Endothelial cell of umbilical vein (primary cell): Measurements from ENCODE around the gene KRT15. TPM values are rescaled to one million over a fixed set of nuclear protein-coding genes. Genes with fewer than 3 reads are reported as not detected.

Experiments
- BruUV-seq: library from RNA; stranded (reverse); fragments of 400-500 nt; replicated peaks from 2 replicates; lab custom pipeline; 2021; lab: Mats Ljungman, UMichigan
- CTCF ChIA-PET: fragments of 300-600, 350-600 bp; sonication (Branson Sonifier 250); formaldehyde crosslinking; loops from one replicate; lab custom pipeline; 2021; ENCODE audit warnings: antibody characterized with exemption, inconsistent platforms; lab: Charles Lee
- POLR2A ChIA-PET: fragments of 300-600, 350-600 bp; sonication (Branson Sonifier 250); formaldehyde crosslinking; loops from one replicate; lab custom pipeline; 2021; ENCODE audit warnings: antibody characterized with exemption, inconsistent platforms; lab: Charles Lee
- DNase-seq: peaks from one replicate; pipeline ENCODE4 v3.0.0-alpha.2; 2011; ENCODE audit warnings: low read depth, low spot score
- FAIRE-seq: peaks from 2 replicates; lab custom pipeline; 2011; peaks lifted over from hg19 to GRCh38; lab: Jason Lieb, UNC
- H2AFZ ChIP-seq: 2 replicates; pipeline ENCODE4 v1.6.0; 2012; ENCODE audit warnings: low read depth, low read length, control low read depth, inconsistent platforms
- H3K27ac ChIP-seq: 2 replicates; pipeline ENCODE4 v1.5.1; 2011; ENCODE audit warnings: low read depth, mild to moderate bottlenecking, control low read depth, low read length, moderate library complexity; ENCODE audit not compliant: insufficient read depth
- H3K27me3 ChIP-seq, 2 experiments: 2 replicates each; pipeline versions ENCODE4 v1.6.0 to v1.6.1; 2011; ENCODE audit warnings: low read length in 2 of 2, mixed read lengths in 1 of 2; ENCODE audit not compliant: control insufficient read depth in 2 of 2, insufficient read depth in 2 of 2
- H3K36me3 ChIP-seq, 2 experiments: 2 replicates in 1 of 2; 3 replicates in 1 of 2; pipeline ENCODE4 v1.5.1; 2011; ENCODE audit warnings: low read length in 2 of 2, mild to moderate bottlenecking in 1 of 2, moderate library complexity in 1 of 2; ENCODE audit not compliant: control insufficient read depth in 2 of 2, insufficient read depth in 2 of 2; ENCODE audit errors: extremely low read depth in 1 of 2
- H3K4me1 ChIP-seq: 3 replicates; pipeline ENCODE4 v1.5.1; 2011; ENCODE audit warnings: mild to moderate bottlenecking, low read length; ENCODE audit not compliant: control insufficient read depth, insufficient read depth; ENCODE audit errors: extremely low read depth
- H3K4me2 ChIP-seq: 2 replicates; pipeline ENCODE4 v1.6.1; 2011; ENCODE audit warnings: low read length, control low read depth, mixed read lengths; ENCODE audit not compliant: insufficient read depth
- H3K4me3 ChIP-seq, 3 experiments: fragments of 200-600 bp in 1 of 3; sonication (generic), shearing (Covaris generic) in 1 of 3; replicated peaks in 1 of 3; 2 replicates each; pipeline ENCODE4 v1.5.1; 2011 to 2016; ENCODE audit warnings: control low read depth in 3 of 3, low read length in 3 of 3, mild to moderate bottlenecking in 2 of 3, inconsistent platforms in 1 of 3, low read depth in 1 of 3, moderate library complexity in 1 of 3; ENCODE audit not compliant: insufficient read depth in 1 of 3
- H3K79me2 ChIP-seq: 2 replicates; pipeline ENCODE4 v1.6.0; 2012; ENCODE audit warnings: low read length, inconsistent platforms; ENCODE audit not compliant: control insufficient read depth, insufficient read depth
- H3K9ac ChIP-seq: replicated peaks from 2 replicates; pipeline ENCODE3; 2011; ENCODE audit warnings: low read length, control low read depth; ENCODE audit not compliant: insufficient read depth; ENCODE audit errors: extremely low read depth
- H3K9me1 ChIP-seq: replicated peaks from 3 replicates; pipeline ENCODE4 v1.6.0; 2011; ENCODE audit warnings: mild to moderate bottlenecking, low read length; ENCODE audit not compliant: control insufficient read depth, insufficient read depth; ENCODE audit errors: extremely low read depth
- H3K9me3 ChIP-seq: replicated peaks from 2 replicates; pipeline ENCODE4 v1.5.1; 2012; ENCODE audit warnings: low read length, inconsistent platforms; ENCODE audit not compliant: control insufficient read depth, insufficient read depth
- H4K20me1 ChIP-seq: replicated peaks from 2 replicates; pipeline ENCODE3; 2011; ENCODE audit warnings: mild to moderate bottlenecking, low read length; ENCODE audit not compliant: control insufficient read depth, insufficient read depth; ENCODE audit errors: extremely low read depth
- EZH2 ChIP-seq: IDR thresholded peaks from 2 replicates; pipeline ENCODE4 v1.6.1; 2012; ENCODE audit warnings: borderline replicate concordance, low read depth, mild to moderate bottlenecking, moderate library complexity, low read length, inconsistent platforms; ENCODE audit not compliant: severe bottlenecking
- FOS ChIP-seq: IDR thresholded peaks from 2 replicates; pipeline ENCODE4 v1.6.1; 2011; ENCODE audit warnings: mild to moderate bottlenecking, low read length, moderate library complexity, borderline replicate concordance; ENCODE audit not compliant: insufficient read depth
- GATA2 ChIP-seq: IDR thresholded peaks from 2 replicates; pipeline ENCODE4 v1.7.0; 2011; ENCODE audit warnings: low read depth, mild to moderate bottlenecking, moderate library complexity, mixed read lengths, low read length; ENCODE audit not compliant: insufficient read length, insufficient read depth
- JUN ChIP-seq: IDR thresholded peaks from 2 replicates; pipeline ENCODE4 v1.6.1; 2011; ENCODE audit warnings: borderline replicate concordance, low read depth; ENCODE audit not compliant: insufficient read length, insufficient read depth
- MYC ChIP-seq: IDR thresholded peaks from one replicate; pipeline ENCODE4 v1.6.1; 2011; ENCODE audit warnings: mild to moderate bottlenecking, low read depth, low read length
- POLR2A ChIP-seq: IDR thresholded peaks from 2 replicates; pipeline ENCODE4 v1.6.1; 2012; ENCODE audit warnings: low read depth, mild to moderate bottlenecking, control low read depth, low read length
- POLR2AphosphoS5 ChIP-seq: IDR thresholded peaks from 2 replicates; pipeline ENCODE4 v1.6.1; 2012; ENCODE audit warnings: low read depth, mild to moderate bottlenecking, control low read depth, low read length, moderate library complexity; ENCODE audit not compliant: insufficient read depth
- dilution Hi-C: fragments of 300-500 bp; cut with MboI; formaldehyde crosslinking; loops from one replicate; pipeline ENCODE4 v1.15.0; 2019; ENCODE audit warnings: low sequenced_read_pairs; ENCODE audit not compliant: extremely low pct_ligation_motif_present
- intact Hi-C: fragments of 100-400 bp; cut with micrococcal nuclease; formaldehyde crosslinking; loops from one replicate; pipeline ENCODE4 v1.10.0; 2022
- polyA plus RNA-seq, 4 experiments: library from polyadenylated mRNA; depleted of rRNA in 3 of 4; stranded (reverse) in 3 of 4; unstranded in 1 of 4; fragments of >200 nt; gene quantifications; 2 replicates each; pipeline versions ENCODE4 v1.2.1 to v1.2.3, GENCODE V29; 2011 to 2012; ENCODE audit warnings: missing spikeins in 1 of 4
- total RNA-seq: library from RNA; stranded (reverse); gene quantifications from 2 replicates; pipeline ENCODE4 v1.2.3, GENCODE V29; 2021
- TF ChIP-seq, protein P1 (sequence below): IDR thresholded peaks from 2 replicates; pipeline ENCODE4 v1.6.1; 2011; ENCODE audit not compliant: insufficient read depth, insufficient read length
- TF ChIP-seq, protein P2 (sequence below), 2 donors: IDR thresholded peaks; 1 replicate in 1 of 2; 2 replicates in 1 of 2; pipeline ENCODE4 v1.5.1; 2011; ENCODE audit warnings: low read length in 2 of 2, mild to moderate bottlenecking in 2 of 2, moderate library complexity in 2 of 2, control low read depth in 1 of 2, inconsistent platforms in 1 of 2, low read depth in 1 of 2; ENCODE audit not compliant: insufficient read depth in 1 of 2; ENCODE audit errors: extremely low read depth in 1 of 2

Gene KRT15
- total and polyA plus RNA-seq, 2 donors (not counting 3 experiments of a cell fraction or from before 2014, with no cell fraction given): 0.68 to 2.8 TPM

DNA sequence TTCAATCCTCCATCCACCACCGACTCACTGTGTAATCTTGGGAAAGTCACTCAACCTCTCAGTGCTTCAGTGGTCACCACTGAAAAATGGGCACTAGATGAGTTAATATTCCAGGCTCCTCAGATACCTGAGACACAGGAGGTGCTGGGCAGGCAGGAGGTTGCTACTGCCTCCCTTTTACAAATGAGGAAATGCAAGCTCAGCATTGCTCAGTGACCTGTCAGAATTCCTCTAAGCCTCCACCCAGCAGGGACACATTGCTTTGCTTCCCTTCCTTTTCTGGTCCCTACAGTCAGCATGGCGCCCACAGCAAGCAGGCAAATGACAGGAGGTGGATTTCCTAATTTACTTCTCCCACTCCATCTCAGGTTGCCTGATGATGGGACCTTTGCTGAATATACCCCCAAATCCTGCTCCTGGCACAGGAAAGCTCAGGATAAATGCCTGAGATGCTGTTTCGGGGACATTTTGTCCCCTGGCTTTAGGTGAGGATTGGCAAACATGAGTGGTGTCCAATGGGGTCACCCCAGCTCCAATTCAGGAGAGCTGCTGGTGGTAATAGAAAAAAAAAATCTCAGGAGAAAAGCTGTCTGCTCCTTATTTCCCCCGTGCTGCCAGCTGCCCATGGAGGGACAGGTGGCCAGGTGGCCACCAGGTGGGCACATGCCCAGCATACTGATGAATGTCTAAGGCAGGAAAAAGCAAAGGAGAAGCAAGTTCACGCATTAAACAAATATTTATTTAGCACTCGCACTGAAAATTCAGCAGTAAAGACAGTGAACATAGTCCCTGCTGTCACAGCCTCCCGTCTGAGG lies 8.2 kb downstream of the KRT15 start:
- Histone ChIP-seq H3K4me1 (no peaks in the 10 kb centered on the region), H4K20me1 (no peaks in the 10 kb centered on the region), H3K27ac (no peak overlapping the region), H3K9me1 (no peaks in the 10 kb centered on the region), H3K79me2 (no peaks in the 10 kb centered on the region), H2AFZ (no peak overlapping the region), H3K27me3 (no peaks in the 10 kb centered on the region), H3K4me2 (no peak overlapping the region), H3K9ac (no peak overlapping the region), H3K4me3 (no peak overlapping the region), H3K9me3 (no peaks in the 10 kb centered on the region), H3K36me3 (no peaks in the 10 kb centered on the region)
- dilution Hi-C loops: no loop called here
- FAIRE-seq: no peak
- CTCF ChIA-PET: interaction anchor here (2.0 to 6.3 kb wide), 2 partner anchors 38 to 152 kb away, joined by 5 to 33 read pairs; no protein-coding TSS in a partner anchor
- no TSS peak for BruUV-seq
- DNase-seq: no peak
- intact Hi-C loops: no loop called here
- POLR2A ChIA-PET: no interaction called here
- TF ChIP-seq, protein P1, sequence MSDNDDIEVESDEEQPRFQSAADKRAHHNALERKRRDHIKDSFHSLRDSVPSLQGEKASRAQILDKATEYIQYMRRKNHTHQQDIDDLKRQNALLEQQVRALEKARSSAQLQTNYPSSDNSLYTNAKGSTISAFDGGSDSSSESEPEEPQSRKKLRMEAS: no peak
- TF ChIP-seq FOS: no peak

DNA sequence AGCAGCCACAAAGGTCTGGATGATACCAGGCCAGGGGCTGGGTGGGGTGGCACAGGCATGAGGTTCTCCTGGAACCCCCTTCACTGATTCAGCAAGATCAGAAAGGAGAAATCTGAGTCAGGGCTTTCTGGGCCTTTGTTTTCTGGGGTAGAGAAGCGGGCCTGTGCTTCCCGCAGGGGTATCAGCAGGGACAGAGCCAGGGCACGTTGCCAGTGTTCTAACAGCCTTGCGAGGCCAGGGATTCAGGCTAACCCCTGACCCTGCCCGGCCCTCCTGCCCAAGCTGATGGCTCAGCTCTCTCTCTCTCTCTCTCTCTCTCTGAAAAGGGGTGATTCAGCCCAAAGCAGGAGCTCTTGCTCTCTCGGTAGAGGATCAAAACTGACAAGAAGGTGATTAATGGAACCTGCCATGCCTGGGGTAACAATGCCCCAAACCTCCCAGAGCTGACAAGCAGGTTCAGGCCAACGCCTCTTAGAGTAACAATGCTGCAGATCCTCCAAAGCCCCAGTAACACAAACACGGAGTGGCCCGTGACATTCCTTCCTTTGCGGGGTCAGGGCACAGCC lies 11.3 kb downstream of the KRT15 start:
- ChIA-PET CTCF (interaction anchor here (0.7 to 6.3 kb wide), 5 partner anchors 10 to 892 kb away, joined by 3 to 33 read pairs (median 4); no protein-coding TSS in a partner anchor), POLR2A (no interaction called here)
- H3K4me1 ChIP-seq: no peaks in the 10 kb centered on the region
- DNase-seq (no peak), FAIRE-seq (no peak)
- no peak overlapping the region for H3K27ac ChIP-seq
- H3K4me2 ChIP-seq: no peak overlapping the region
- dilution Hi-C loops: no loop called here
- no peak overlapping the region for H3K9ac ChIP-seq
- H3K27me3 ChIP-seq: no peaks in the 10 kb centered on the region
- H3K9me3 ChIP-seq: no peaks in the 10 kb centered on the region
- no peaks in the 10 kb centered on the region for H4K20me1 ChIP-seq
- no peaks in the 10 kb centered on the region for H3K36me3 ChIP-seq
- TF ChIP-seq JUN: no peak
- TF ChIP-seq GATA2: no peak
- TF ChIP-seq, protein P2, sequence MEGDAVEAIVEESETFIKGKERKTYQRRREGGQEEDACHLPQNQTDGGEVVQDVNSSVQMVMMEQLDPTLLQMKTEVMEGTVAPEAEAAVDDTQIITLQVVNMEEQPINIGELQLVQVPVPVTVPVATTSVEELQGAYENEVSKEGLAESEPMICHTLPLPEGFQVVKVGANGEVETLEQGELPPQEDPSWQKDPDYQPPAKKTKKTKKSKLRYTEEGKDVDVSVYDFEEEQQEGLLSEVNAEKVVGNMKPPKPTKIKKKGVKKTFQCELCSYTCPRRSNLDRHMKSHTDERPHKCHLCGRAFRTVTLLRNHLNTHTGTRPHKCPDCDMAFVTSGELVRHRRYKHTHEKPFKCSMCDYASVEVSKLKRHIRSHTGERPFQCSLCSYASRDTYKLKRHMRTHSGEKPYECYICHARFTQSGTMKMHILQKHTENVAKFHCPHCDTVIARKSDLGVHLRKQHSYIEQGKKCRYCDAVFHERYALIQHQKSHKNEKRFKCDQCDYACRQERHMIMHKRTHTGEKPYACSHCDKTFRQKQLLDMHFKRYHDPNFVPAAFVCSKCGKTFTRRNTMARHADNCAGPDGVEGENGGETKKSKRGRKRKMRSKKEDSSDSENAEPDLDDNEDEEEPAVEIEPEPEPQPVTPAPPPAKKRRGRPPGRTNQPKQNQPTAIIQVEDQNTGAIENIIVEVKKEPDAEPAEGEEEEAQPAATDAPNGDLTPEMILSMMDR (IDR thresholded peaks at IDR 0.05; ENCODE audit: extremely low read depth in 1 of 2, insufficient read depth in 1 of 2, low read depth in 1 of 2, low read length in 2 of 2): no peak
- TF ChIP-seq, protein P1: no peak
- TF ChIP-seq POLR2A: no peak
- no peak for TF ChIP-seq MYC
- no peak for TF ChIP-seq FOS
- TF ChIP-seq EZH2: no peak
- TF ChIP-seq POLR2AphosphoS5: no peak
- no peak overlapping the region for H3K4me3 ChIP-seq
- intact Hi-C loops: no loop called here
- H3K9me1 ChIP-seq: no peaks in the 10 kb centered on the region
- BruUV-seq: no TSS peak
- H2AFZ ChIP-seq: peak overlapping the region; percentile 24
- no peaks in the 10 kb centered on the region for H3K79me2 ChIP-seq
